Activated B cell treated with CpG ODN at 0.5 μM for 24 hours (primary cell): ENCODE measurements around the gene EDNRB. TPM values are rescaled to one million over a fixed set of nuclear protein-coding genes. Genes with fewer than 3 reads are reported as not detected.

Experiments
- ATAC-seq: fragments of 200-7000 bp; cut with Tn5 transposase; one replicate; pipeline ENCODE4 v1.10.0; 2021; ENCODE audit warnings: low read depth, mild to moderate bottlenecking, moderate library complexity
- CTCF ChIA-PET: fragments of 350-600 bp; sonication (Branson Sonifier 250); formaldehyde crosslinking; loops from one replicate; lab custom pipeline; 2021; ENCODE audit warnings: antibody characterized with exemption; lab: Charles Lee
- POLR2A ChIA-PET: fragments of 350-600 bp; sonication (Branson Sonifier 250); formaldehyde crosslinking; loops from one replicate; lab custom pipeline; 2021; ENCODE audit warnings: antibody characterized with exemption; lab: Charles Lee
- DNase-seq: peaks from one replicate; pipeline ENCODE4 v3.0.0; 2022
- H3K27ac Mint-ChIP-seq: one replicate; pipeline ENCODE4 v1.8.0; 2020; ENCODE audit warnings: mixed read lengths
- H3K27me3 Mint-ChIP-seq: one replicate; pipeline ENCODE4 v1.8.0; 2021; ENCODE audit warnings: mixed read lengths
- H3K36me3 Mint-ChIP-seq: one replicate; pipeline ENCODE4 v1.8.0; 2021; ENCODE audit warnings: low read depth, mixed read lengths
- H3K4me1 Mint-ChIP-seq: one replicate; pipeline ENCODE4 v1.8.0; 2021; ENCODE audit warnings: mixed read lengths
- H3K4me3 Mint-ChIP-seq: one replicate; pipeline ENCODE4 v1.8.0; 2020; ENCODE audit warnings: mild to moderate bottlenecking, mixed read lengths
- H3K9me3 Mint-ChIP-seq: one replicate; pipeline ENCODE4 v1.8.0; 2020; ENCODE audit warnings: mixed read lengths
- CTCF ChIP-seq: fragments of 200-600 bp; IDR thresholded peaks from one replicate; pipeline ENCODE4 v1.8.0; 2022; ENCODE audit warnings: antibody characterized with exemption, mild to moderate bottlenecking
- intact Hi-C: fragments of 100-400 bp; cut with micrococcal nuclease; formaldehyde crosslinking; loops from one replicate; pipeline ENCODE4 v1.15.1; 2024
- total RNA-seq: library from RNA; stranded (reverse); gene quantifications from 2 replicates; pipeline ENCODE4 v1.2.3, GENCODE V29; 2022

EDNRB gene
- total RNA-seq, 1 donor from 2014 or later: not detected

- Mint-ChIP-seq H3K9me3 (no peaks in the 10 kb centered on the region), H3K27ac (no peak overlapping the region), H3K4me3 (no peak overlapping the region), H3K36me3 (no peaks in the 10 kb centered on the region), H3K27me3 (peaks cover 13% of the 10 kb centered on the region), H3K4me1 (no peaks in the 10 kb centered on the region)
- ChIA-PET CTCF (no interaction called here), POLR2A (no interaction called here)
- intact Hi-C loops: no loop called here
- ATAC-seq: no peak
- no peak for DNase-seq
- TF ChIP-seq CTCF: no peak
Observed at GRCh38 chr13:77930430-77930829, 11.8 kb upstream of the EDNRB start.

- intact Hi-C loops: no loop called here
- Mint-ChIP-seq H3K4me3 (no peak overlapping the region), H3K4me1 (no peaks in the 10 kb centered on the region), H3K9me3 (no peaks in the 10 kb centered on the region), H3K27ac (no peak overlapping the region), H3K36me3 (no peaks in the 10 kb centered on the region), H3K27me3 (peaks cover 20% of the 10 kb centered on the region)
- ATAC-seq (no peak), DNase-seq (no peak)
- TF ChIP-seq CTCF: no peak
- CTCF ChIA-PET: no interaction called here
- POLR2A ChIA-PET: no interaction called here
Observed at GRCh38 chr13:77928909-77929308, 10.3 kb upstream of the EDNRB start.

- DNase-seq (no peak), ATAC-seq (no peak)
- ChIA-PET POLR2A (no interaction called here), CTCF (no interaction called here)
- Mint-ChIP-seq H3K36me3 (no peaks in the 10 kb centered on the region), H3K9me3 (no peaks in the 10 kb centered on the region), H3K4me3 (no peak overlapping the region), H3K27ac (no peak overlapping the region), H3K4me1 (no peaks in the 10 kb centered on the region), H3K27me3 (peaks cover 25% of the 10 kb centered on the region)
- intact Hi-C loops: no loop called here
- no peak for TF ChIP-seq CTCF
Observed at GRCh38 chr13:77925616-77926015, 7.0 kb upstream of the EDNRB start.

- H3K9me3 Mint-ChIP-seq: no peaks in the 10 kb centered on the region
- ChIA-PET CTCF (no interaction called here), POLR2A (no interaction called here)
- peaks cover 15% of the 10 kb centered on the region for H3K27me3 Mint-ChIP-seq
- no peak overlapping the region for H3K27ac Mint-ChIP-seq
- ATAC-seq (no peak), DNase-seq (no peak)
- no peak for TF ChIP-seq CTCF
- intact Hi-C loops: no loop called here
- no peaks in the 10 kb centered on the region for H3K4me1 Mint-ChIP-seq
- no peaks in the 10 kb centered on the region for H3K36me3 Mint-ChIP-seq
- H3K4me3 Mint-ChIP-seq: no peak overlapping the region
Observed at GRCh38 chr13:77919921-77920294, 1.3 kb upstream of the EDNRB start.

- intact Hi-C loops: no loop called here
- no peaks in the 10 kb centered on the region for H3K9me3 Mint-ChIP-seq
- DNase-seq: no peak
- TF ChIP-seq CTCF: no peak
- H3K27ac Mint-ChIP-seq: no peak overlapping the region
- no peaks in the 10 kb centered on the region for H3K4me1 Mint-ChIP-seq
- H3K36me3 Mint-ChIP-seq: no peaks in the 10 kb centered on the region
- ChIA-PET POLR2A (no interaction called here), CTCF (interaction anchor here (1.0 kb wide), 1 partner anchor 202 kb away, joined by 3 read pairs; no protein-coding TSS in a partner anchor)
- ATAC-seq: no peak
- H3K27me3 Mint-ChIP-seq: peaks cover 10% of the 10 kb centered on the region
- no peak overlapping the region for H3K4me3 Mint-ChIP-seq
Observed at GRCh38 chr13:77919246-77919920, 752 bp upstream of the EDNRB start.
